Measurements from ENCODE around the gene CAP1. TPM values are rescaled to one million over a fixed set of nuclear protein-coding genes. Genes with fewer than 3 reads are reported as not detected.

CAP1 gene
- total and polyA plus RNA-seq, 7 donors, result 33.7 to 116 (median 61.4) TPM

GRCh38 chr1:40067023-40067422, 26.5 kb downstream of the CAP1 start:
- TF ChIP-seq CTCF (IDR thresholded peaks at IDR 0.05), result no peak
- Histone ChIP-seq H3K36me3 (ENCODE audit: insufficient read depth in 1 of 2, low read depth in 1 of 2) (peaks cover 49 to 100% of the 10 kb centered on the region in 2 donors), H3K27ac (no peak overlapping the region), H3K27me3 (ENCODE audit: insufficient read depth in 3 of 3, low read length in 2 of 3) (no peaks in the 10 kb centered on the region), H3K9me3 (no peaks in the 10 kb centered on the region), H3K4me1 (no peaks in the 10 kb centered on the region), H3K4me3 (no peak overlapping the region)
- ATAC-seq, result no peak
- no peak for DNase-seq
- intact Hi-C loops (cut with DNase I), result no loop called here
- WGBS, 3 donors, result 94 to 100% (median 95%) methylated on average over 2 of the region's 2 CpGs

GRCh38 chr1:40067851-40068250, 27.3 kb downstream of the CAP1 start:
- H3K36me3 ChIP-seq (ENCODE audit: insufficient read depth in 1 of 2, low read depth in 1 of 2), result peaks cover 54 to 100% of the 10 kb centered on the region in 2 donors
- DNase-seq (no peak), ATAC-seq (no peak)
- H3K4me1 ChIP-seq, result no peaks in the 10 kb centered on the region
- intact Hi-C loops (cut with DNase I), result no loop called here
- no peak overlapping the region for H3K27ac ChIP-seq
- H3K9me3 ChIP-seq, result no peaks in the 10 kb centered on the region
- H3K4me3 ChIP-seq, result no peak overlapping the region
- no peaks in the 10 kb centered on the region for H3K27me3 ChIP-seq (ENCODE audit: insufficient read depth in 3 of 3, low read length in 2 of 3)
- TF ChIP-seq CTCF (IDR thresholded peaks at IDR 0.05), result no peak
- WGBS, 3 donors, result 56 to 71% (median 66%) methylated on average over 3 of the region's 3 CpGs

GRCh38 chr1:40072142-40072541, 31.6 kb downstream of the CAP1 start:
- intact Hi-C loops (cut with DNase I), result no loop called here
- Histone ChIP-seq H3K4me3 (no peak overlapping the region), H3K27ac (no peak overlapping the region), H3K27me3 (ENCODE audit: insufficient read depth in 3 of 3, low read length in 2 of 3) (no peaks in the 10 kb centered on the region), H3K9me3 (no peaks in the 10 kb centered on the region), H3K36me3 (ENCODE audit: insufficient read depth in 1 of 2, low read depth in 1 of 2) (peaks cover 37 to 96% of the 10 kb centered on the region in 2 donors), H3K4me1 (no peaks in the 10 kb centered on the region)
- no peak for TF ChIP-seq CTCF (IDR thresholded peaks at IDR 0.05)
- no peak for ATAC-seq
- no peak for DNase-seq

- no peak for TF ChIP-seq CTCF (IDR thresholded peaks at IDR 0.05)
- no peak for ATAC-seq
- 82 to 90% (median 89%) methylated on average over 4 of the region's 4 CpGs for WGBS, 3 donors
- no peak overlapping the region for H3K27ac ChIP-seq
- H3K27me3 ChIP-seq (ENCODE audit: insufficient read depth in 3 of 3, low read length in 2 of 3), result no peaks in the 10 kb centered on the region
- H3K36me3 ChIP-seq (ENCODE audit: insufficient read depth in 1 of 2, low read depth in 1 of 2), result peaks cover 32 to 96% of the 10 kb centered on the region in 2 donors
- H3K4me1 ChIP-seq, result no peaks in the 10 kb centered on the region
- H3K4me3 ChIP-seq, result no peak overlapping the region
- H3K9me3 ChIP-seq, result no peaks in the 10 kb centered on the region
- DNase-seq, result no peak
- intact Hi-C loops (cut with DNase I), result no loop called here
Observed at GRCh38 chr1:40073062-40073461, 32.5 kb downstream of the CAP1 start.

- H3K36me3 ChIP-seq (ENCODE audit: insufficient read depth in 1 of 2, low read depth in 1 of 2), result peaks cover 27 to 89% of the 10 kb centered on the region in 2 donors
Observed at GRCh38 chr1:40075266-40075665, 34.7 kb downstream of the CAP1 start.

More at GRCh38 chr1:40075266-40075665, 34.7 kb downstream of the CAP1 start:
- TF ChIP-seq CTCF (IDR thresholded peaks at IDR 0.05), result no peak
- no peaks in the 10 kb centered on the region for H3K9me3 ChIP-seq
- H3K4me1 ChIP-seq, result no peaks in the 10 kb centered on the region
- ATAC-seq (no peak), DNase-seq (no peak)
- H3K27ac ChIP-seq, result no peak overlapping the region
- intact Hi-C loops (cut with DNase I), result no loop called here
- no peak overlapping the region for H3K4me3 ChIP-seq
- 84 to 88% (median 87%) methylated on average over 4 of the region's 4 CpGs for WGBS, 3 donors
- H3K27me3 ChIP-seq (ENCODE audit: insufficient read depth in 3 of 3, low read length in 2 of 3), result no peaks in the 10 kb centered on the region

Data from psoas muscle (tissue), 8 donors.